ENCODE data around the gene GPR142.

Gene GPR142

DNA sequence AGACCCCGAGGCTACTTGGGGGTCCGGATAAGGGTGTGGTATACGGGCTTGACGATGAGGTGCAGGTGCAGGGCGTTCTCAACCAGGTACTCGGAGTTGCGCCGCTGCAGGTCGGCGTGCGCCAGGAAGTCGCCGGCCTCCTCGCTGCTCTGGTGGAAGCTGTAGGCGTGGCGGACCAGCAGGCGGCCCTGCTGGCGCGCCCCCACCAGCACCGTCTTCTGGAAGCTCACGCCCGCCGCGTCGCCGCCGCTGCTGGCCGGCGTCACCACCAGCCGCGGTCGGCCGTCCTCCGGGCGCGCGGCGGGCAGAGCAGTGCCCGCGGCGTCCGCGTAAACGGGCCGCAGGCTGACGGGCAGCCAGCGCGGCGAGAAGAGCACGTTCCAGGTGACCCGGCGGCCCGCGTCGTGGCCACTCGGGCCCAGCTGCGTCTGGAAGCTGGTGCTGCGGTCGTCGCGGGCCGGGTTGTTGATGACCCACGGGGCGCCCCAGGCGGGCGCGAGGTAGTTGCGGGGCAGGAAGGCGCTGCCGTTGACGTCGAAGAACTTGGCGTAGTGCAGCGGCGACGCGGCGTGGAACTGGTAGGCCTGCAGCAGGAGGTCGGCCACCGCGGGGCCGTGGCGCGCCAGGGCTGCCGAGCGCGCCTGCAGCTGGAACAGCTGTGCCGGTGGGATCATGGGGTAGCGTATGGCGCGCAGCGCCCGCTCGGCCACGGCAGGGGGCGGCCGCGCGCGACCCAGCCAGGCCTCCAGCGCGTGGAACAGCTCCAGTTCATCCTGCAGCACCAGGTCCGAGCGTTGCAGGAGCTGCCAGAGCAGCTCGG is 10.4 kb upstream of the GPR142 start:
- TF ChIP-seq, protein P1, sequence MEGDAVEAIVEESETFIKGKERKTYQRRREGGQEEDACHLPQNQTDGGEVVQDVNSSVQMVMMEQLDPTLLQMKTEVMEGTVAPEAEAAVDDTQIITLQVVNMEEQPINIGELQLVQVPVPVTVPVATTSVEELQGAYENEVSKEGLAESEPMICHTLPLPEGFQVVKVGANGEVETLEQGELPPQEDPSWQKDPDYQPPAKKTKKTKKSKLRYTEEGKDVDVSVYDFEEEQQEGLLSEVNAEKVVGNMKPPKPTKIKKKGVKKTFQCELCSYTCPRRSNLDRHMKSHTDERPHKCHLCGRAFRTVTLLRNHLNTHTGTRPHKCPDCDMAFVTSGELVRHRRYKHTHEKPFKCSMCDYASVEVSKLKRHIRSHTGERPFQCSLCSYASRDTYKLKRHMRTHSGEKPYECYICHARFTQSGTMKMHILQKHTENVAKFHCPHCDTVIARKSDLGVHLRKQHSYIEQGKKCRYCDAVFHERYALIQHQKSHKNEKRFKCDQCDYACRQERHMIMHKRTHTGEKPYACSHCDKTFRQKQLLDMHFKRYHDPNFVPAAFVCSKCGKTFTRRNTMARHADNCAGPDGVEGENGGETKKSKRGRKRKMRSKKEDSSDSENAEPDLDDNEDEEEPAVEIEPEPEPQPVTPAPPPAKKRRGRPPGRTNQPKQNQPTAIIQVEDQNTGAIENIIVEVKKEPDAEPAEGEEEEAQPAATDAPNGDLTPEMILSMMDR (IDR thresholded peaks at IDR 0.05; ENCODE audit: low read depth, low read length, missing control alignments): no peak
- H3K4me3 ChIP-seq (ENCODE audit: low read depth, low read length): no peak overlapping the region
- DNase-seq (ENCODE audit: low read depth): no peak

DNA sequence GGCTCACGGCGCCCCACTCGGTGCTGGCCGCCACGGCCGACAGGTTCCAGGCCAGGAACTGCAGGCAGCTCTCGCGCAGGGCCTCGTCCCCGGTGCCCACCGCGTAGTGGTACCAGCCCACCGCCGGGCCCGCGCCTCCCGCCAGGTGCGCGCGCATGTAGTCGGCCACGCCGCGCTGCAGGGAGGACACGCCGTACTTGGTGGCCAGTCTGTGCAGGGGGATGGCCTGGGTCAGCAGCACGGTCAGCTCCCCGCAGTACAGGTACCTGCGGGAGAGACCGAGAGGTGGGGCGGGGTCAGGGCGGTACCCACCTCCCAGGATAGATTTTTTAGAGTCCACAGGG is 9.9 kb upstream of the GPR142 start:
- TF ChIP-seq, protein P1 (IDR thresholded peaks at IDR 0.05; ENCODE audit: low read depth, low read length, missing control alignments): no peak
- H3K4me3 ChIP-seq (ENCODE audit: low read depth, low read length): no peak overlapping the region
- no peak for DNase-seq (ENCODE audit: low read depth)

DNA sequence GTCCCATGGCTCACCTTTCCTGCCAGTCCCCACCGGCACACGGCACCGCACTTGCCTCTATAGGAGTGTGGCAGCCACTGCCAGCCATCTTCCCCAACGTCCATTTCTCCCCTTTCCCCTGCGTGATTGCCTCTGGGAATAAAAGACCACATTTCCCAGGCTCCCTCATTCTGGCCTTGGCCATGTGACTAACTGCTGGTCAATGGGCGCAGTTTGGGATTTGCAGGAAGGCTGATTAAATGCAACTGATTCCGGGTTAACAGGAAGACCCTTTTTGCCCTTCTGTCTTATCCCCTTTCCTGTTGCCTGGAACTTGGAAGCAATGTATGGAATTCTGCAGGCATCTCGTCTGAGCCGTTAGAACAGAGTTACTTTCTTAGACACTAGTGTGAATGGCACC is 8.6 kb upstream of the GPR142 start:
- H3K4me3 ChIP-seq (ENCODE audit: low read depth, low read length): no peak overlapping the region
- DNase-seq (ENCODE audit: low read depth): no peak
- TF ChIP-seq, protein P1 (IDR thresholded peaks at IDR 0.05; ENCODE audit: low read depth, low read length, missing control alignments): no peak

DNA sequence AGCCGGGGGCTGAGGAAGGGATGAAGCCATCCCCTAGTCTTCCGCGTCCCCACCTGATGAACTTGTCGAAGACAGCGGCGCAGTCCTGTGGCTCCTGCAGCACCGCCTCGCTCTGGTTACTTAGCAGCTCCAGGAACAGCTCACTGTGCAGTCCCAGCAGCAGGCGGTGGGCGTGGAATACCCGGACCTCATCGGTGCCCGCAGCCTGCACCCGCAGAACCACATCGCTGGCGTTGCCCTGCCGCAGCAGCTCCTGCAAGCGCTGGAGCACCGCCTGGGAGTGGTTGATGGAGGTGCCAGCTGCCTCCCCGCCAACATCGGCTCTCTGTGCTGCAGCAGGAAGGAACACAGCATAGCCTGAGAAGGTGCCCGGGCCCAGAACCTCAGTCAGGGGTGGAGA is 7.4 kb upstream of the GPR142 start:
- TF ChIP-seq, protein P1 (IDR thresholded peaks at IDR 0.05; ENCODE audit: low read depth, low read length, missing control alignments): no peak
- no peak overlapping the region for H3K4me3 ChIP-seq (ENCODE audit: low read depth, low read length)

DNA sequence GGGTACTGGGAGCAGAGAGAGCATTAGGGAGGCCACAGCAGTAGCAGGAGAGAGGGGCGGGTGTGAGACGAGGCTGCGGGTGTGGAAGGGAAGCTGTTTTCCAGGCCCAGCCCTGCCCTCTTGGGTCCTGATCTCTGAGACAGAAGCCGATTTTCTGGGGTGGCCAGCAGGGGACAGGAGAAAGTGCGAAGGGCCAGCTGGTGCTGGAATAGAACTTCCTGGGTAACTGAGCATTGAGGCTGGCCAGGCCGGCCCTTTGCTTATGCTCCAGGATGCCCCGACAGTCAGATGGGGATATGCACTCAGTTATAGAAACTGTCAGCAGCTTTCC is 6.4 kb upstream of the GPR142 start:
- DNase-seq (ENCODE audit: low read depth): no peak
- TF ChIP-seq, protein P1 (IDR thresholded peaks at IDR 0.05; ENCODE audit: low read depth, low read length, missing control alignments): no peak
- no peak overlapping the region for H3K4me3 ChIP-seq (ENCODE audit: low read depth, low read length)

More for the DNA sequence above, 7.4 kb upstream of the GPR142 start:
- no peak for DNase-seq (ENCODE audit: low read depth)

DNA sequence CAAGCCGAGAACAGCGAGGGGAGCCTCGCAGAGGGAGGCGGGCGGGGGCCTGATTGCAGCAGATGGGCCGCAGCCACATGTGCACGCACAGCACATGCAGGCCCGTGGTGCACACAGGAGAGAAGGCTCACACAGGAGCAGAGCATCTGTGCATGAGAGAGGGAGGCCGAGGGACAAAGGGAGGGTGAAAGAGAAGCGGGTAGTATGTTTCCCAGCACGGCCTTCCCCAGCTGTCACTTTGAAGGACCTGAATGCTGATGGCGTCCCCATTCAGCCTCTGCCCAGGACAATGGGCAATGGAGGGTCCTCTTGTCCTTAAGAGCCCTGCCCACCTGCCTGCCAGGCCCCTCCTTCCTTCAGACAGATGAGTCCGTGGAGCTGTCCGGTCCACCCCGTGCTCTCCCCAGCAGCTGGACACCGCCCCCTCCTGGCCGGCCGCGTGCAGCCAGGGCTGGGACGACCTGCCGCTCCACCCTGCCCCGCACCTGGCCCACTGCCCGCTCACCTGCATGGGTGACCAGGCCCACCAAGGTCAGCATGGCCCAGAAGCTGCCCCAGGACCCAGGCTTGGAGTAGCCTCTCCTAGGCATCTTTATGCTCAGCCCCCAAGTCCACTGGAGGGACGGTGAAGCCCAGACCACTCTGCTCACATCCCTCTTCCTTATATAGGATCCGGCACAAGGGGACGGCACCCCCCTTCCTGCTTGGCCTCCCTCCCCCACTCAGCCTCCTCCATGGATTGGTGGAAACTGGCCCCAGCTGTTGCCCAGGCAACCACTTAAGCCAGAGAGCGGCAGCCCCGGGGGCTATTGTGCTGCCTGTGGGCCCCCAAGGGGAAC is 5.9 kb upstream of the GPR142 start, which contains the start of gene BTBD17:
Gene BTBD17, minus strand, starts transcription at position 639 of the 839 bp plus-strand sequence. Its CDS starts 49 bp downstream, at position 590.
- H3K4me3 ChIP-seq (ENCODE audit: low read depth, low read length): no peak within 1 kb of the TSS
- DNase-seq (ENCODE audit: low read depth): no peak

More for the DNA sequence above, 5.9 kb upstream of the GPR142 start, which contains the start of gene BTBD17:
- TF ChIP-seq, protein P1 (IDR thresholded peaks at IDR 0.05; ENCODE audit: low read depth, low read length, missing control alignments): peak; percentile 49

Measured in GM12864 (cell line).